ENCODE measurements around the gene RAD51C. TPM values are rescaled to one million over a fixed set of nuclear protein-coding genes. Genes with fewer than 3 reads are reported as not detected.
A peak's percentile ranks its signal among the peaks of the same experiment; 100 is the strongest.

The RAD51C gene
- total and polyA plus RNA-seq, 9 of the 15 experiments (the other 6 are each of a cell fraction or from before 2014, with no cell fraction given): 93.9 to 341 (median 135) TPM

DNA sequence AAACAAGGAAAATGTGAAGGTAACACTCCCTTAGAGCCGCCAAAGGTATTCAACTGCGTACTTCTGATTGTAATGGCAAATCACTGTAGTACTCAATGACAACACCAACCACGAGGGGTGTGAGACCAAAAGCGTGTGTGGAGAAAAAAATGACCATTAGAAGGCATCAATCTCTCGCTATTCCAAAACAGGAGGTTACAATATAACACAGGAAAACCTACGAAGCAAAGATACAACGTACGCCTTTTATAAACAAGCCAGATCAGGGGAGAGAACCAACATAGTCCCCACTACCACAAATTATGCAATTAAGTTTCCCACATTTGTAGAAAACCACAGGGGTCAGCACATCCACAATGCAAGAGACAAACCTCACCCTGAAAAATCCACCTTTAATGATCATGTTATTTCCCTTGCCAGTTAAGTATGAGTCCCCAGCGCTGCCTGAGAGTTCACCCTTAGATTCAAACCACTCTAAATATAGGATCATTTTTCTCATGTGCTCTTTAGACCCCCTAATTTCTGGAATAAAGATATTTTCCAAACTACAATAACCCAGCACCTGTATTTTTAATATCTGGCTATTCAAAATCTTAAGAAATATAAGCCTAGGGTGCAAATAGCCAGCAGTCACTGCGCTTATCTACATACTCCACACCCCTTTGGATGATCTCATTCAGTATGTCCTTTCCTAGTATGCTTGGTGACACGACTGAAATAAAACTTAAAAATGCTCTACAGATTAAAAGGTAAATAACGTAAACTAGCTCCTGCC lies 13.0 kb upstream of the RAD51C start (continued):
- no peak for TF ChIP-seq RBBP5 (IDR thresholded peaks at IDR 0.05; ENCODE audit: borderline replicate concordance, insufficient read depth, low read length, poor library complexity, severe bottlenecking)
- no peak for TF ChIP-seq RBM25 (IDR thresholded peaks at IDR 0.05; ENCODE audit: low read depth, low read length, severe bottlenecking)
- TF ChIP-seq IFI16 (CRISPR knock-in tag; IDR thresholded peaks at IDR 0.05): no peak
- peak; percentile 64; the same call in 1 of the 2 replicates for TF ChIP-seq ZNF274 (IDR thresholded peaks at IDR 0.05; ENCODE audit: borderline replicate concordance, low read depth, low read length)
- peak; percentile 98 for TF ChIP-seq NUFIP1 (IDR thresholded peaks at IDR 0.05; ENCODE audit: partially characterized antibody)
- peak; percentile 87 for TF ChIP-seq CREM (IDR thresholded peaks at IDR 0.05; ENCODE audit: low read depth)
- peak; percentile 88 for TF ChIP-seq CREBBP (IDR thresholded peaks at IDR 0.05; ENCODE audit: low read depth, low read length)
- TF ChIP-seq, protein P1, sequence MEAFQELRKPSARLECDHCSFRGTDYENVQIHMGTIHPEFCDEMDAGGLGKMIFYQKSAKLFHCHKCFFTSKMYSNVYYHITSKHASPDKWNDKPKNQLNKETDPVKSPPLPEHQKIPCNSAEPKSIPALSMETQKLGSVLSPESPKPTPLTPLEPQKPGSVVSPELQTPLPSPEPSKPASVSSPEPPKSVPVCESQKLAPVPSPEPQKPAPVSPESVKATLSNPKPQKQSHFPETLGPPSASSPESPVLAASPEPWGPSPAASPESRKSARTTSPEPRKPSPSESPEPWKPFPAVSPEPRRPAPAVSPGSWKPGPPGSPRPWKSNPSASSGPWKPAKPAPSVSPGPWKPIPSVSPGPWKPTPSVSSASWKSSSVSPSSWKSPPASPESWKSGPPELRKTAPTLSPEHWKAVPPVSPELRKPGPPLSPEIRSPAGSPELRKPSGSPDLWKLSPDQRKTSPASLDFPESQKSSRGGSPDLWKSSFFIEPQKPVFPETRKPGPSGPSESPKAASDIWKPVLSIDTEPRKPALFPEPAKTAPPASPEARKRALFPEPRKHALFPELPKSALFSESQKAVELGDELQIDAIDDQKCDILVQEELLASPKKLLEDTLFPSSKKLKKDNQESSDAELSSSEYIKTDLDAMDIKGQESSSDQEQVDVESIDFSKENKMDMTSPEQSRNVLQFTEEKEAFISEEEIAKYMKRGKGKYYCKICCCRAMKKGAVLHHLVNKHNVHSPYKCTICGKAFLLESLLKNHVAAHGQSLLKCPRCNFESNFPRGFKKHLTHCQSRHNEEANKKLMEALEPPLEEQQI (IDR thresholded peaks at IDR 0.05): peak; percentile 71; the same call in 1 of the 2 replicates
- peak; percentile 100 for TF ChIP-seq RFX7 (CRISPR knock-in tag; IDR thresholded peaks at IDR 0.05)
- TF ChIP-seq NCOA6 (IDR thresholded peaks at IDR 0.05): peak; percentile 93
- peak; percentile 94 for TF ChIP-seq ZBTB8A (IDR thresholded peaks at IDR 0.05; ENCODE audit: partially characterized antibody)
- TF ChIP-seq CHD1 (IDR thresholded peaks at IDR 0.05; ENCODE audit: low read length): no peak
- TF ChIP-seq, protein P2, sequence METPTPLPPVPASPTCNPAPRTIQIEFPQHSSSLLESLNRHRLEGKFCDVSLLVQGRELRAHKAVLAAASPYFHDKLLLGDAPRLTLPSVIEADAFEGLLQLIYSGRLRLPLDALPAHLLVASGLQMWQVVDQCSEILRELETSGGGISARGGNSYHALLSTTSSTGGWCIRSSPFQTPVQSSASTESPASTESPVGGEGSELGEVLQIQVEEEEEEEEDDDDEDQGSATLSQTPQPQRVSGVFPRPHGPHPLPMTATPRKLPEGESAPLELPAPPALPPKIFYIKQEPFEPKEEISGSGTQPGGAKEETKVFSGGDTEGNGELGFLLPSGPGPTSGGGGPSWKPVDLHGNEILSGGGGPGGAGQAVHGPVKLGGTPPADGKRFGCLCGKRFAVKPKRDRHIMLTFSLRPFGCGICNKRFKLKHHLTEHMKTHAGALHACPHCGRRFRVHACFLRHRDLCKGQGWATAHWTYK (CRISPR knock-in tag; IDR thresholded peaks at IDR 0.05): peak; percentile 100
- TF ChIP-seq, protein P3, sequence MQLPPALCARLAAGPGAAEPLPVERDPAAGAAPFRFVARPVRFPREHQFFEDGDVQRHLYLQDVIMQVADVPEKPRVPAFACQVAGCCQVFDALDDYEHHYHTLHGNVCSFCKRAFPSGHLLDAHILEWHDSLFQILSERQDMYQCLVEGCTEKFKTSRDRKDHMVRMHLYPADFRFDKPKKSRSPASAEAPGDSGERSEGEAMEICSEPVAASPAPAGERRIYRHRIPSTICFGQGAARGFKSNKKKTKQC (CRISPR knock-in tag; IDR thresholded peaks at IDR 0.05): no peak; the same call in 1 of the 2 replicates
- TF ChIP-seq HDAC6 (IDR thresholded peaks at IDR 0.05; ENCODE audit: low read depth, low read length): peak; percentile 97
- TF ChIP-seq ZNF431 (CRISPR knock-in tag; IDR thresholded peaks at IDR 0.05): peak; percentile 55; the same call in 1 of the 2 replicates
- TF ChIP-seq, protein P4, sequence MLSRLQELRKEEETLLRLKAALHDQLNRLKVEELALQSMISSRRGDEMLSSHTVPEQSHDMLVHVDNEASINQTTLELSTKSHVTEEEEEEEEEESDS (CRISPR knock-in tag; IDR thresholded peaks at IDR 0.05): peak; percentile 95
- TF ChIP-seq TRIM24 (IDR thresholded peaks at IDR 0.05): peak in 1 of 2 experiments; percentile 83; a peak in 3 of 4 replicates
- peak; percentile 92 for TF ChIP-seq MYNN (IDR thresholded peaks at IDR 0.05)
- TF ChIP-seq MYNN (CRISPR knock-in tag; IDR thresholded peaks at IDR 0.05): no peak
- peak; percentile 82 for TF ChIP-seq FOXM1 (IDR thresholded peaks at IDR 0.05; ENCODE audit: low read depth)
- TF ChIP-seq FOXM1 (CRISPR knock-in tag; IDR thresholded peaks at IDR 0.05; ENCODE audit: low read depth): peak; percentile 89; the same call in 1 of the 2 replicates
- TF ChIP-seq, protein P5, sequence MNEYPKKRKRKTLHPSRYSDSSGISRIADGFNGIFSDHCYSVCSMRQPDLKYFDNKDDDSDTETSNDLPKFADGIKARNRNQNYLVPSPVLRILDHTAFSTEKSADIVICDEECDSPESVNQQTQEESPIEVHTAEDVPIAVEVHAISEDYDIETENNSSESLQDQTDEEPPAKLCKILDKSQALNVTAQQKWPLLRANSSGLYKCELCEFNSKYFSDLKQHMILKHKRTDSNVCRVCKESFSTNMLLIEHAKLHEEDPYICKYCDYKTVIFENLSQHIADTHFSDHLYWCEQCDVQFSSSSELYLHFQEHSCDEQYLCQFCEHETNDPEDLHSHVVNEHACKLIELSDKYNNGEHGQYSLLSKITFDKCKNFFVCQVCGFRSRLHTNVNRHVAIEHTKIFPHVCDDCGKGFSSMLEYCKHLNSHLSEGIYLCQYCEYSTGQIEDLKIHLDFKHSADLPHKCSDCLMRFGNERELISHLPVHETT (CRISPR knock-in tag; conservative IDR thresholded peaks at IDR 0.05 in 1 of 2, IDR thresholded peaks at IDR 0.05 in 1 of 2): peak in 1 of 2 experiments; percentile 83; a peak in 2 of 4 replicates

All from K562 (cell line).